Measurements from ENCODE around the gene GOLGA8J.

Gene GOLGA8J

DNA sequence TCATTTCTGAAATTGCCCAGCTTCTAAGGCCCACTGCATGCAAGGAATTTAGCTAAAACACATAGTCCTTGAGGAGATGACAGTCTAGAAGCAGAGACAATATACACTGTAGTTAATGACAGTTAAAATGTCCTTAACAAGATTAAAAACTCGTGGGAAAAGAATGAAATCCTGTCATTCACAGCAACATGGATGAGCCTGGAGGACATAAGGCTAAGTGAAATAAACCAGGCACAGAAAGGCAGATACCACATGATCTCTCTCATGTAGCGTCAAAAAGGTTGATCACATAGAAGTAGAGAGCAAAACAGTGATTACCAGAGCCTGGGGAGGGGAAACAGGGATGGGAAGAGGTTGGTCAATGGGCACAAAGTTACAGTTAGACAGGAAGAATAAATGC lies 36.3 kb upstream of the GOLGA8J start:
- H3K27ac ChIP-seq (ENCODE audit: low read depth, low read length), result no peak overlapping the region
- no peak overlapping the region for H2BK15ac ChIP-seq (replicated peaks; ENCODE audit: low read depth)
- WGBS (ENCODE audit: extremely low coverage, insufficient coverage, low lambda C conversion rate), result no CpG with 5 or more reads among the region's 2 CpGs
- H3K79me2 ChIP-seq (ENCODE audit: control insufficient read depth, insufficient read depth, low read length), result no peaks in the 10 kb centered on the region
- no peak for DNase-seq
- no peak overlapping the region for H3K4ac ChIP-seq (ENCODE audit: low read depth, low read length)
- H3K23ac ChIP-seq (ENCODE audit: low read length), result no peak overlapping the region
- no peak overlapping the region for H3K4me3 ChIP-seq (ENCODE audit: low read length)
- H3K79me1 ChIP-seq (ENCODE audit: low read length), result no peaks in the 10 kb centered on the region
- no peaks in the 10 kb centered on the region for H3K36me3 ChIP-seq (ENCODE audit: control insufficient read depth, insufficient read depth, low read length)
- H3K9ac ChIP-seq (ENCODE audit: low read length), result no peak overlapping the region
- no peaks in the 10 kb centered on the region for H3K27me3 ChIP-seq (ENCODE audit: insufficient read depth, low read length, poor library complexity)
- H3K56ac ChIP-seq (ENCODE audit: low read length), result no peak overlapping the region
- no peak overlapping the region for H2BK120ac ChIP-seq (ENCODE audit: low read depth, low read length)
- no peak overlapping the region for H3K18ac ChIP-seq (ENCODE audit: low read length)
- H4K5ac ChIP-seq (ENCODE audit: low read length), result no peak overlapping the region
- no peak overlapping the region for H4K8ac ChIP-seq (ENCODE audit: low read depth, low read length)
- no peak overlapping the region for H2BK5ac ChIP-seq (ENCODE audit: low read length)
- no peak overlapping the region for H3K4me2 ChIP-seq (ENCODE audit: low read length)
- no peak overlapping the region for H2AK5ac ChIP-seq (ENCODE audit: low read length)
- H3K4me1 ChIP-seq (ENCODE audit: control insufficient read depth, low read depth, low read length), result no peaks in the 10 kb centered on the region

- Histone ChIP-seq H4K8ac (ENCODE audit: low read depth, low read length) (no peak overlapping the region), H3K79me2 (ENCODE audit: control insufficient read depth, insufficient read depth, low read length) (no peaks in the 10 kb centered on the region), H3K27me3 (ENCODE audit: insufficient read depth, low read length, poor library complexity) (no peaks in the 10 kb centered on the region), H2BK120ac (ENCODE audit: low read depth, low read length) (no peak overlapping the region), H3K27ac (ENCODE audit: low read depth, low read length) (no peak overlapping the region), H3K79me1 (ENCODE audit: low read length) (no peaks in the 10 kb centered on the region), H3K4me3 (ENCODE audit: low read length) (no peak overlapping the region), H3K4ac (ENCODE audit: low read depth, low read length) (no peak overlapping the region), H2BK15ac (replicated peaks; ENCODE audit: low read depth) (no peak overlapping the region), H2BK5ac (ENCODE audit: low read length) (no peak overlapping the region), H3K18ac (ENCODE audit: low read length) (no peak overlapping the region), H3K4me1 (ENCODE audit: control insufficient read depth, low read depth, low read length) (no peaks in the 10 kb centered on the region), H3K56ac (ENCODE audit: low read length) (no peak overlapping the region), H3K4me2 (ENCODE audit: low read length) (no peak overlapping the region), H4K5ac (ENCODE audit: low read length) (no peak overlapping the region), H3K23ac (ENCODE audit: low read length) (no peak overlapping the region), H3K36me3 (ENCODE audit: control insufficient read depth, insufficient read depth, low read length) (no peaks in the 10 kb centered on the region), H2AK5ac (ENCODE audit: low read length) (no peak overlapping the region), H3K9ac (ENCODE audit: low read length) (no peak overlapping the region)
- WGBS (ENCODE audit: extremely low coverage, insufficient coverage, low lambda C conversion rate), result no CpG with 5 or more reads among the region's 3 CpGs
- DNase-seq, result no peak
These were observed 27.2 kb upstream of the GOLGA8J start for GRCh38 chr15:30055604-30056003.

- Histone ChIP-seq H3K18ac (ENCODE audit: low read length) (no peak overlapping the region), H3K79me1 (ENCODE audit: low read length) (no peaks in the 10 kb centered on the region), H3K4me3 (ENCODE audit: low read length) (no peak overlapping the region), H4K5ac (ENCODE audit: low read length) (no peak overlapping the region), H2AK5ac (ENCODE audit: low read length) (no peak overlapping the region), H3K4ac (ENCODE audit: low read depth, low read length) (no peak overlapping the region), H2BK120ac (ENCODE audit: low read depth, low read length) (no peak overlapping the region), H3K27me3 (ENCODE audit: insufficient read depth, low read length, poor library complexity) (no peaks in the 10 kb centered on the region), H4K8ac (ENCODE audit: low read depth, low read length) (no peak overlapping the region), H3K4me2 (ENCODE audit: low read length) (no peak overlapping the region), H3K79me2 (ENCODE audit: control insufficient read depth, insufficient read depth, low read length) (no peaks in the 10 kb centered on the region), H3K9ac (ENCODE audit: low read length) (no peak overlapping the region), H2BK15ac (replicated peaks; ENCODE audit: low read depth) (no peak overlapping the region), H3K23ac (ENCODE audit: low read length) (no peak overlapping the region), H3K56ac (ENCODE audit: low read length) (no peak overlapping the region), H2BK5ac (ENCODE audit: low read length) (no peak overlapping the region), H3K27ac (ENCODE audit: low read depth, low read length) (no peak overlapping the region), H3K4me1 (ENCODE audit: control insufficient read depth, low read depth, low read length) (no peaks in the 10 kb centered on the region), H3K36me3 (ENCODE audit: control insufficient read depth, insufficient read depth, low read length) (no peaks in the 10 kb centered on the region)
- WGBS (ENCODE audit: extremely low coverage, insufficient coverage, low lambda C conversion rate), result no CpG with 5 or more reads among the region's 4 CpGs
- DNase-seq, result no peak
These were observed 26.6 kb upstream of the GOLGA8J start for GRCh38 chr15:30056166-30056565.

DNA sequence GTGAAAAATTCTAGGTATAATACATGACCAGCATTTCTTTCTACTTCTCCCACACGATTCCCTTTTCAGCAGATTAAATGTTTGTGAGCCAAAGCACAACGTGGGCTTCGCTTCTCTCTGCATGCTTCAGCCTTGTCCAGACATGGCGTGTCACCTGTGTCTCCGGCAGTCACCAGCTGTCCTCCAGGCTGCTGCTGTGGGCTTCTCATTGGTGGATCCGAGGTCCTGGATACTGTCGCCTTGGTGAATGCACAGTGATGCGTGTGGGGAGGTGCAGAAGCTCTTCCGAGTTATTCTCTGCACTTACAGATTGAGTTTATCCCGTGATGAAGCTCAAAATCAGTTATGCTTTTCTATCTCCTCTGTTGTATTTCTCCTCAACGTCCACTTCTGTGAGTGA lies 23.0 kb upstream of the GOLGA8J start:
- H2BK5ac ChIP-seq (ENCODE audit: low read length), result no peak overlapping the region
- no peaks in the 10 kb centered on the region for H3K36me3 ChIP-seq (ENCODE audit: control insufficient read depth, insufficient read depth, low read length)
- H3K56ac ChIP-seq (ENCODE audit: low read length), result no peak overlapping the region
- no peak overlapping the region for H4K8ac ChIP-seq (ENCODE audit: low read depth, low read length)
- no peaks in the 10 kb centered on the region for H3K79me2 ChIP-seq (ENCODE audit: control insufficient read depth, insufficient read depth, low read length)
- WGBS (ENCODE audit: extremely low coverage, insufficient coverage, low lambda C conversion rate), result no CpG with 5 or more reads among the region's 11 CpGs
- H4K5ac ChIP-seq (ENCODE audit: low read length), result no peak overlapping the region
- no peak for DNase-seq
- no peaks in the 10 kb centered on the region for H3K79me1 ChIP-seq (ENCODE audit: low read length)
- H3K27ac ChIP-seq (ENCODE audit: low read depth, low read length), result no peak overlapping the region
- no peak overlapping the region for H2BK15ac ChIP-seq (replicated peaks; ENCODE audit: low read depth)
- no peak overlapping the region for H3K4me3 ChIP-seq (ENCODE audit: low read length)
- no peak overlapping the region for H2BK120ac ChIP-seq (ENCODE audit: low read depth, low read length)
- no peaks in the 10 kb centered on the region for H3K4me1 ChIP-seq (ENCODE audit: control insufficient read depth, low read depth, low read length)
- H3K27me3 ChIP-seq (ENCODE audit: insufficient read depth, low read length, poor library complexity), result no peaks in the 10 kb centered on the region
- no peak overlapping the region for H3K18ac ChIP-seq (ENCODE audit: low read length)
- H3K9ac ChIP-seq (ENCODE audit: low read length), result no peak overlapping the region
- no peak overlapping the region for H3K4ac ChIP-seq (ENCODE audit: low read depth, low read length)
- H2AK5ac ChIP-seq (ENCODE audit: low read length), result no peak overlapping the region
- H3K23ac ChIP-seq (ENCODE audit: low read length), result no peak overlapping the region
- H3K4me2 ChIP-seq (ENCODE audit: low read length), result no peak overlapping the region

DNA sequence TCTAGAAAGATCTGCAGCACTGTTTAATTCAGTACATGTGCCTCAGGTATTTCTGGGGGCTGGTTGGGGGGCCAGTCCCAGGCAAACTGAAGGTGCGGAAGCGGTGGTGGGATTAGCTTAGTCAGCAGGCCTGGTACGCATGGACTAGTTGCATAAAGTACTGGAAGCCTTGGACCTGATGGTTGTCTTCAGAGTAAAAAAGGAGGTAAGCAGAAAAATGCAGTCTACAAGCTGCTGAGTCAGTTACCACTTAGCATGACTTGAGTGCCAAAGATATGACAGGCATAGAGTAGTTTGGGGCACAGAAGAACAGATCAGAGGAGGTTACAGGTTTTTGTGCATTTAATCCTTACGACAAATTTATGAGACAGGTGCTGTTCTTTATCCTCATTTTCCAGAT lies 19.9 kb upstream of the GOLGA8J start:
- no peak overlapping the region for H3K18ac ChIP-seq (ENCODE audit: low read length)
- H2BK15ac ChIP-seq (replicated peaks; ENCODE audit: low read depth), result no peak overlapping the region
- H3K23ac ChIP-seq (ENCODE audit: low read length), result no peak overlapping the region
- no peaks in the 10 kb centered on the region for H3K4me1 ChIP-seq (ENCODE audit: control insufficient read depth, low read depth, low read length)
- H3K56ac ChIP-seq (ENCODE audit: low read length), result no peak overlapping the region
- H4K5ac ChIP-seq (ENCODE audit: low read length), result no peak overlapping the region
- no peak overlapping the region for H3K4me3 ChIP-seq (ENCODE audit: low read length)
- H3K79me1 ChIP-seq (ENCODE audit: low read length), result no peaks in the 10 kb centered on the region
- no peak overlapping the region for H4K8ac ChIP-seq (ENCODE audit: low read depth, low read length)
- H3K9ac ChIP-seq (ENCODE audit: low read length), result no peak overlapping the region
- WGBS (ENCODE audit: extremely low coverage, insufficient coverage, low lambda C conversion rate), result no CpG with 5 or more reads among the region's 4 CpGs
- no peak overlapping the region for H2BK5ac ChIP-seq (ENCODE audit: low read length)
- H3K27me3 ChIP-seq (ENCODE audit: insufficient read depth, low read length, poor library complexity), result no peaks in the 10 kb centered on the region
- H3K79me2 ChIP-seq (ENCODE audit: control insufficient read depth, insufficient read depth, low read length), result no peaks in the 10 kb centered on the region
- H3K4ac ChIP-seq (ENCODE audit: low read depth, low read length), result no peak overlapping the region
- H3K4me2 ChIP-seq (ENCODE audit: low read length), result no peak overlapping the region
- H2AK5ac ChIP-seq (ENCODE audit: low read length), result no peak overlapping the region
- H3K36me3 ChIP-seq (ENCODE audit: control insufficient read depth, insufficient read depth, low read length), result no peaks in the 10 kb centered on the region
- no peak overlapping the region for H2BK120ac ChIP-seq (ENCODE audit: low read depth, low read length)
- DNase-seq, result no peak
- H3K27ac ChIP-seq (ENCODE audit: low read depth, low read length), result no peak overlapping the region

DNA sequence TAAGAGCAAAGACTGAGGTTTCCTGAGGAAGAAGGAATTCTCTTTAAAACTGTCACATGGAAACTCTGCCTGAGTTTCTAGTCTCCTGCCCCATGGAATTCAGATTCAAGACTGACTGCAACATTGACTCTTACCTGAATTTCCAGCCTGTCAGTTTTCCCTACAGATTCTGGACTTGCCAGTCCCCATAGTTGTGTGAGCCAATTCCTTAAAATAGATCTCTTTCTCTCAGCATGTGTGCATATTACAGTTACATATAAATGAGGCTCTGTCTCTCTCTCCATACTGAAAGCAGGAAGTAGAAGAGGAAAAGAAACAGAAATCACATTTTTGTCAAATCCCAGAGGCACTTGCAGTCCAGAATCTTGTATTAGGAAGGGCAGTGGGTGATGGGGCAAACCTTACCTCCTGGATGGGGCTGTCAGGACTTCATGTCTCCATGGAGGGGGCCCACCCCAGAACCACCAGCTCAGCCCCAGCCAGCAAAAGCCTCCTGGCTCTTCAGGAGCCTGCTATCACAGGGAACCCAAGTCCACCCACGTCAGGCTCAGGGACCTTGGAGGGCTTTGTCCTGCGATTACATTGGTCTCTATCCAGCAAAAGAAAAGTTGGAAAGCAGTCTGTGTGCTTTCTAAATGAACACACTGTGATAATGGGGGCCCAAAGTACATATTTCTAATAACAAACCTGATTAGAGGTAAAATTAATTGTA lies 18.8 kb upstream of the GOLGA8J start:
- Histone ChIP-seq H3K4me1 (ENCODE audit: control insufficient read depth, low read depth, low read length) (no peaks in the 10 kb centered on the region), H3K56ac (ENCODE audit: low read length) (no peak overlapping the region), H2BK120ac (ENCODE audit: low read depth, low read length) (no peak overlapping the region), H3K4me2 (ENCODE audit: low read length) (no peak overlapping the region), H3K27ac (ENCODE audit: low read depth, low read length) (no peak overlapping the region), H3K79me2 (ENCODE audit: control insufficient read depth, insufficient read depth, low read length) (no peaks in the 10 kb centered on the region), H3K9ac (ENCODE audit: low read length) (no peak overlapping the region), H3K27me3 (ENCODE audit: insufficient read depth, low read length, poor library complexity) (no peaks in the 10 kb centered on the region), H3K36me3 (ENCODE audit: control insufficient read depth, insufficient read depth, low read length) (no peaks in the 10 kb centered on the region), H2AK5ac (ENCODE audit: low read length) (no peak overlapping the region), H3K79me1 (ENCODE audit: low read length) (no peaks in the 10 kb centered on the region), H4K8ac (ENCODE audit: low read depth, low read length) (no peak overlapping the region), H2BK5ac (ENCODE audit: low read length) (no peak overlapping the region), H3K23ac (ENCODE audit: low read length) (no peak overlapping the region), H3K18ac (ENCODE audit: low read length) (no peak overlapping the region), H3K4me3 (ENCODE audit: low read length) (no peak overlapping the region), H2BK15ac (replicated peaks; ENCODE audit: low read depth) (no peak overlapping the region), H4K5ac (ENCODE audit: low read length) (no peak overlapping the region), H3K4ac (ENCODE audit: low read depth, low read length) (no peak overlapping the region)
- WGBS (ENCODE audit: extremely low coverage, insufficient coverage, low lambda C conversion rate), result no CpG with 5 or more reads among the region's 2 CpGs
- no peak for DNase-seq

Data from mesendoderm (in vitro differentiated cells).